Measurements from ENCODE around the gene COBLL1. TPM values are rescaled to one million over a fixed set of nuclear protein-coding genes. Genes with fewer than 3 reads are reported as not detected.

Gene COBLL1
- total RNA-seq, 2 donors from 2014 or later = 16.5 to 17.3 TPM

DNA sequence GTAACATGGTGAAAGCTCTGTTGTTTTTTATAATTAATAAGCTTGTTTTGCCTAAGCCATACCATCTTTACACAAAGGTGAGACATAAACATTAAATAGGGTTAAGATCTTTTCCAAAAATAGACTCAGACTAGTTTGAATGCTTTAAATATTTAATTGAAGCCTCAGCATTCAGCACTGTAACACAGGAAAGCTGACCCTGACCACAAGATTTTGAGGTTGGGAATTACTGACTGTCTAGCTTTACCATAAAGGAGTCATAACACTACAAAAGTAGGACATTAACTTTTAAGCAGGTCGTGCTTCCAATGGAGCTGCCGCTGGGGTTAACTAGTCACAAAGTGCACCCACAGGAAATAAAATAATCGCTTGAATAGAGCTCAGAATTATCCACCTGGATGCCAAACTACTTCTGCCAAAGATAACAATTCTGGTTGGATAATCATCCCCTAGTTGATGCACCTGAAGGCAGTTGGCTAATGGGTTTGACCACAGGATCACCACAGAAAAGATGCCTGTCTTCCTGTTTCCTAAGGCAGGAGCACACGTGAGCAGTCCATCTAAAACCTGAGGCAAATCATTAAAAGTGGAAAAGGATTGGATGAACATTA, 106.2 kb downstream of the COBLL1 start:
- no peak overlapping the region for H3K4me3 ChIP-seq (ENCODE audit: low read length)
- H3K9ac ChIP-seq (ENCODE audit: extremely low read depth, low read length, poor library complexity, severe bottlenecking) = no peak overlapping the region
- H3K4me1 ChIP-seq (ENCODE audit: control insufficient read depth, insufficient read depth, low read length) = peaks cover 15% of the 10 kb centered on the region
- Mint-ChIP-seq H3K4me1 (peaks cover 40% of the 10 kb centered on the region), H3K27me3 (ENCODE audit: insufficient read depth) (no peaks in the 10 kb centered on the region), H3K36me3 (ENCODE audit: low read depth) (no peaks in the 10 kb centered on the region), H3K9me3 (no peaks in the 10 kb centered on the region), H3K4me3 (no peak overlapping the region), H3K27ac (peak overlapping the region; percentile 42)
- 94 to 100% methylated on average over 2 to 4 of the region's 4 CpGs for WGBS, 2 experiments (ENCODE audit: insufficient coverage in 1 of 2, insufficient read length in 1 of 2)
- H3K36me3 ChIP-seq (ENCODE audit: control insufficient read depth, insufficient read depth, low read length) = no peaks in the 10 kb centered on the region
- TF ChIP-seq, protein P1, sequence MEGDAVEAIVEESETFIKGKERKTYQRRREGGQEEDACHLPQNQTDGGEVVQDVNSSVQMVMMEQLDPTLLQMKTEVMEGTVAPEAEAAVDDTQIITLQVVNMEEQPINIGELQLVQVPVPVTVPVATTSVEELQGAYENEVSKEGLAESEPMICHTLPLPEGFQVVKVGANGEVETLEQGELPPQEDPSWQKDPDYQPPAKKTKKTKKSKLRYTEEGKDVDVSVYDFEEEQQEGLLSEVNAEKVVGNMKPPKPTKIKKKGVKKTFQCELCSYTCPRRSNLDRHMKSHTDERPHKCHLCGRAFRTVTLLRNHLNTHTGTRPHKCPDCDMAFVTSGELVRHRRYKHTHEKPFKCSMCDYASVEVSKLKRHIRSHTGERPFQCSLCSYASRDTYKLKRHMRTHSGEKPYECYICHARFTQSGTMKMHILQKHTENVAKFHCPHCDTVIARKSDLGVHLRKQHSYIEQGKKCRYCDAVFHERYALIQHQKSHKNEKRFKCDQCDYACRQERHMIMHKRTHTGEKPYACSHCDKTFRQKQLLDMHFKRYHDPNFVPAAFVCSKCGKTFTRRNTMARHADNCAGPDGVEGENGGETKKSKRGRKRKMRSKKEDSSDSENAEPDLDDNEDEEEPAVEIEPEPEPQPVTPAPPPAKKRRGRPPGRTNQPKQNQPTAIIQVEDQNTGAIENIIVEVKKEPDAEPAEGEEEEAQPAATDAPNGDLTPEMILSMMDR (conservative IDR thresholded peaks at IDR 0.05) = no peak
- no peaks in the 10 kb centered on the region for H3K27me3 ChIP-seq (ENCODE audit: control insufficient read depth, insufficient read depth, low read length, poor library complexity, severe bottlenecking)
- no peaks in the 10 kb centered on the region for H3K9me3 ChIP-seq (ENCODE audit: control insufficient read depth, low read length)
- DNase-seq = no peak
- H3K27ac ChIP-seq (ENCODE audit: low read depth, low read length) = no peak overlapping the region

DNA sequence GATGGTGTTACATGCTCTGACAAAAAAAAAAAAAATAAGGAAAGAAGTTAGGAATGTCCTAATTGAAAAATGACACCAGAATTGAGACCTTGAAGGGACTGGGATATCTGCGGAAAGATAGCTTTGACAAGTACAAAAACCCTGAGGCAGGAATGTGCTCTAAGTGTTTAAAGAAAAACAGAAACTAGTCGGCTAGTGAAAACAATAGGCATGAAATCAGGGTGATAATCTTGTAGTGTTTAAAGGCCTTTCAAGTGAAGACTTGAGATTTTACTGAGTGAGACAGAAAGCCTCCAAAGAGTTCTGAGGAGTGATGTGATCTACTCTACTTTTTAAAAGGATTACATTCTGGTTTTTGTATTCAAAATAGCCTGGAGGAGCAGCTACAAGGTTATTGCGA, 107.4 kb downstream of the COBLL1 start:
- Mint-ChIP-seq H3K4me3 (peak overlapping the region; percentile 11), H3K36me3 (ENCODE audit: low read depth) (no peaks in the 10 kb centered on the region)

DNA sequence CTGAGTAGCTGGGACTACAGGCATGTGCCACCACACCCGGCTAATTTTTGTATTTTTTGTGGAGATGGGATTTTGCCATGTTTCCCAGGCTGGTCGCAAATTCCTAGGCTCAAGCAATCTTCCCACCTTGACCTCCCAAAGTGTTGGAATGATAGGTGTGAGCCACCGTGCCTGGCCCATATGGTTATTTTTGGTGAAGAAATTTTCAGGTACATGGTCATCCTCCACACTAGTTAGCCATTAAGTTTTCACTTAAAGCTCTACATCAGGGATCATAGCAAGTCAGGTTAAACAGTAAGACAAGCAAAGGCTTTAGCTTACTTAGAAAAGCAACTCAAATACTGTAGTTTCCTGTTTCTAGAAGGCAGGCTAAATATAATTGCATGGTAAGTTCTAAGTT, 116.1 kb downstream of the COBLL1 start:
- Mint-ChIP-seq H3K9me3 (no peaks in the 10 kb centered on the region), H3K27me3 (ENCODE audit: insufficient read depth) (no peaks in the 10 kb centered on the region), H3K36me3 (ENCODE audit: low read depth) (no peaks in the 10 kb centered on the region), H3K4me1 (peaks cover 15% of the 10 kb centered on the region), H3K27ac (peak overlapping the region; percentile 32), H3K4me3 (no peak overlapping the region)
- no peaks in the 10 kb centered on the region for H3K4me1 ChIP-seq (ENCODE audit: control insufficient read depth, insufficient read depth, low read length)
- DNase-seq = no peak
- H3K36me3 ChIP-seq (ENCODE audit: control insufficient read depth, insufficient read depth, low read length) = no peaks in the 10 kb centered on the region
- no peaks in the 10 kb centered on the region for H3K27me3 ChIP-seq (ENCODE audit: control insufficient read depth, insufficient read depth, low read length, poor library complexity, severe bottlenecking)
- TF ChIP-seq, protein P1 (conservative IDR thresholded peaks at IDR 0.05) = no peak
- 78% methylated on average over 3 of the region's 3 CpGs; no CpG with 5 or more reads in 1 of the 2 experiments for WGBS, 2 experiments (ENCODE audit: insufficient coverage in 1 of 2, insufficient read length in 1 of 2)
- no peak overlapping the region for H3K4me3 ChIP-seq (ENCODE audit: low read length)
- no peak overlapping the region for H3K27ac ChIP-seq (ENCODE audit: low read depth, low read length)
- H3K9ac ChIP-seq (ENCODE audit: extremely low read depth, low read length, poor library complexity, severe bottlenecking) = no peak overlapping the region
- H3K9me3 ChIP-seq (ENCODE audit: control insufficient read depth, low read length) = no peaks in the 10 kb centered on the region

More for the DNA sequence above, 107.4 kb downstream of the COBLL1 start:
- Histone ChIP-seq H3K27me3 (ENCODE audit: control insufficient read depth, insufficient read depth, low read length, poor library complexity, severe bottlenecking) (no peaks in the 10 kb centered on the region), H3K36me3 (ENCODE audit: control insufficient read depth, insufficient read depth, low read length) (no peaks in the 10 kb centered on the region), H3K9me3 (ENCODE audit: control insufficient read depth, low read length) (no peaks in the 10 kb centered on the region), H3K4me1 (ENCODE audit: control insufficient read depth, insufficient read depth, low read length) (peaks cover 11% of the 10 kb centered on the region), H3K27ac (ENCODE audit: low read depth, low read length) (no peak overlapping the region), H3K9ac (ENCODE audit: extremely low read depth, low read length, poor library complexity, severe bottlenecking) (no peak overlapping the region), H3K4me3 (ENCODE audit: low read length) (peak overlapping the region; percentile 0)
- WGBS, 2 experiments (ENCODE audit: insufficient coverage in 1 of 2, insufficient read length in 1 of 2) = 55 to 58% methylated on average over 3 of the region's 3 CpGs
- Mint-ChIP-seq H3K27ac (peak overlapping the region; percentile 42), H3K4me1 (peaks cover 28% of the 10 kb centered on the region), H3K27me3 (ENCODE audit: insufficient read depth) (no peaks in the 10 kb centered on the region), H3K9me3 (no peaks in the 10 kb centered on the region)
- no peak for DNase-seq
- TF ChIP-seq, protein P1 (conservative IDR thresholded peaks at IDR 0.05) = peak; percentile 13

Measured in endodermal cell (in vitro differentiated cells).